ENCODE results near the gene OR1F1. TPM values are rescaled to one million over a fixed set of nuclear protein-coding genes. Genes with fewer than 3 reads are reported as not detected.
"Not testable (repeated sequence)": the region's sequence is repeated elsewhere in the genome, so short reads cannot be mapped to it uniquely, and the experiment has no call there.

Gene OR1F1
- total RNA-seq, 4 donors from 2014 or later: not detected

- no peaks in the 10 kb centered on the region for H3K4me1 ChIP-seq
- intact Hi-C loops (cut with DNase I): no loop called here
- 78% methylated on average over 13 of the region's 13 CpGs for WGBS
- H3K27me3 ChIP-seq: peaks cover 0 to 69% (median 29%) of the 10 kb centered on the region in 4 donors
- H3K27ac ChIP-seq (replicated peaks in 1 of 4): no peak overlapping the region
- H3K9me3 ChIP-seq: peaks cover 0 to 2% (median 0%) of the 10 kb centered on the region in 4 donors
- no peak for DNase-seq (ENCODE audit: extremely low spot score)
- H3K36me3 ChIP-seq: no peaks in the 10 kb centered on the region
- TF ChIP-seq EP300 (IDR thresholded peaks at IDR 0.05) (no peak), POLR2A (IDR thresholded peaks at IDR 0.05; ENCODE audit: low read depth) (no peak), CTCF (IDR thresholded peaks at IDR 0.05) (no peak), POLR2AphosphoS5 (IDR thresholded peaks at IDR 0.05) (no peak)
- no peak overlapping the region for H3K4me3 ChIP-seq
Observed at GRCh38 chr16:3198334-3199072, 10.5 kb downstream of the OR1F1 start.

- TF ChIP-seq POLR2A (IDR thresholded peaks at IDR 0.05; ENCODE audit: low read depth): no peak
- no peak for TF ChIP-seq POLR2AphosphoS5 (IDR thresholded peaks at IDR 0.05)
- no peak for TF ChIP-seq EP300 (IDR thresholded peaks at IDR 0.05)
- TF ChIP-seq CTCF (IDR thresholded peaks at IDR 0.05): no peak
- intact Hi-C loops (cut with DNase I): no loop called here
- WGBS: 62% methylated on average over 5 of the region's 6 CpGs
Observed at GRCh38 chr16:3202903-3203539, 15.0 kb downstream of the OR1F1 start.

GRCh38 chr16:3205939-3206338, 17.9 kb downstream of the OR1F1 start:
- H3K4me3 ChIP-seq; DNase-seq (ENCODE audit: extremely low spot score); intact Hi-C loops (cut with DNase I); H3K4me1 ChIP-seq; H3K27ac ChIP-seq (replicated peaks in 1 of 4); H3K36me3 ChIP-seq: not testable (repeated sequence)
- Histone ChIP-seq H3K9me3 (peaks cover 0 to 34% (median 21%) of the 10 kb centered on the region in 4 donors), H3K27me3 (peaks cover 0 to 38% (median 0%) of the 10 kb centered on the region in 4 donors)
- WGBS: 59% methylated on average over 3 of the region's 3 CpGs

More at GRCh38 chr16:3202903-3203539, 15.0 kb downstream of the OR1F1 start:
- Histone ChIP-seq H3K4me1 (no peaks in the 10 kb centered on the region), H3K4me3 (no peak overlapping the region), H3K27ac (replicated peaks in 1 of 4) (no peak overlapping the region), H3K27me3 (peaks cover 0 to 45% (median 0%) of the 10 kb centered on the region in 4 donors), H3K36me3 (no peaks in the 10 kb centered on the region), H3K9me3 (peaks cover 0 to 34% (median 19%) of the 10 kb centered on the region in 4 donors)
- no peak for DNase-seq (ENCODE audit: extremely low spot score)

- H3K27ac ChIP-seq (replicated peaks in 1 of 4): no peak overlapping the region
- no peaks in the 10 kb centered on the region for H3K4me1 ChIP-seq
- no peak for TF ChIP-seq CTCF (IDR thresholded peaks at IDR 0.05)
- TF ChIP-seq POLR2A (IDR thresholded peaks at IDR 0.05; ENCODE audit: low read depth): no peak
- TF ChIP-seq POLR2AphosphoS5 (IDR thresholded peaks at IDR 0.05): no peak
- no peak for TF ChIP-seq EP300 (IDR thresholded peaks at IDR 0.05)
- intact Hi-C loops (cut with DNase I): no loop called here
- H3K9me3 ChIP-seq: peaks cover 0 to 34% (median 21%) of the 10 kb centered on the region in 4 donors
- H3K4me3 ChIP-seq: no peak overlapping the region
- H3K27me3 ChIP-seq: peaks cover 0 to 46% (median 0%) of the 10 kb centered on the region in 4 donors
- WGBS: 64% methylated on average over 19 of the region's 19 CpGs
- no peak for DNase-seq (ENCODE audit: extremely low spot score)
- no peaks in the 10 kb centered on the region for H3K36me3 ChIP-seq
Observed at GRCh38 chr16:3207086-3207953, 19.3 kb downstream of the OR1F1 start.

GRCh38 chr16:3212006-3212405, 24.0 kb downstream of the OR1F1 start:
- TF ChIP-seq CTCF (IDR thresholded peaks at IDR 0.05) (no peak), EP300 (IDR thresholded peaks at IDR 0.05) (no peak), POLR2AphosphoS5 (IDR thresholded peaks at IDR 0.05) (no peak), POLR2A (IDR thresholded peaks at IDR 0.05; ENCODE audit: low read depth) (no peak)
- H3K36me3 ChIP-seq: no peaks in the 10 kb centered on the region
- 83% methylated on average over 3 of the region's 3 CpGs for WGBS
- no peak for DNase-seq (ENCODE audit: extremely low spot score)
- no peak overlapping the region for H3K27ac ChIP-seq (replicated peaks in 1 of 4)
- peaks cover 0 to 12% (median 1%) of the 10 kb centered on the region in 4 donors for H3K9me3 ChIP-seq
- H3K4me1 ChIP-seq: no peaks in the 10 kb centered on the region
- peaks cover 0 to 27% (median 0%) of the 10 kb centered on the region in 4 donors for H3K27me3 ChIP-seq
- no peak overlapping the region for H3K4me3 ChIP-seq
- intact Hi-C loops (cut with DNase I): no loop called here

All from esophagus muscularis mucosa (tissue), 4 donors.